MM.1S (cell line): ENCODE measurements around the gene GPR148.
A peak's percentile ranks its signal among the peaks of the same experiment; 100 is the strongest.

Experiments used
- DNase-seq: peaks from one replicate; pipeline ENCODE4 v3.0.0-alpha.2; 2015
- H2AFZ ChIP-seq: fragments of 300-600 bp; sonication (generic); 2 replicates; pipeline ENCODE4 v1.6.0; 2016; ENCODE audit warnings: antibody characterized with exemption, low read length
- H3F3A ChIP-seq: fragments of 300-600 bp; sonication (generic); 2 replicates; pipeline ENCODE4 v1.6.1; 2016; ENCODE audit warnings: mild to moderate bottlenecking, antibody characterized with exemption, low read length, moderate library complexity, mixed read lengths; ENCODE audit not compliant: insufficient read depth
- H3K27ac ChIP-seq: fragments of 300-600 bp; sonication (generic); 2 replicates; pipeline ENCODE4 v1.5.1; 2016; ENCODE audit warnings: mild to moderate bottlenecking, low read length
- H3K27me3 ChIP-seq: fragments of 300-600 bp; sonication (generic); replicated peaks from 2 replicates; pipeline ENCODE4 v1.6.0; 2016; ENCODE audit warnings: low read length; ENCODE audit not compliant: insufficient read depth
- H3K36me3 ChIP-seq: fragments of 300-600 bp; sonication (generic); replicated peaks from 2 replicates; pipeline ENCODE4 v1.6.1; 2016; ENCODE audit warnings: mild to moderate bottlenecking, low read length, mixed read lengths; ENCODE audit not compliant: insufficient read depth
- H3K4me1 ChIP-seq: fragments of 300-600 bp; sonication (generic); 2 replicates; pipeline ENCODE4 v1.6.1; 2016; ENCODE audit warnings: low read length, mixed read lengths
- H3K4me2 ChIP-seq: fragments of 300-600 bp; sonication (generic); 2 replicates; pipeline ENCODE4 v1.6.0; 2016; ENCODE audit warnings: low read depth, low read length
- H3K4me3 ChIP-seq: fragments of 300-600 bp; sonication (generic); 2 replicates; pipeline ENCODE4 v1.5.1; 2016; ENCODE audit warnings: low read length, mixed read lengths
- H3K79me2 ChIP-seq: fragments of 300-600 bp; sonication (generic); 2 replicates; pipeline ENCODE4 v1.6.1; 2016; ENCODE audit warnings: mixed run types, low read length, mixed read lengths
- H3K9ac ChIP-seq: fragments of 300-600 bp; sonication (generic); 2 replicates; pipeline ENCODE4 v1.6.1; 2016; ENCODE audit warnings: low read length, mixed read lengths
- H3K9me2 ChIP-seq: fragments of 300-600 bp; sonication (generic); replicated peaks from 2 replicates; pipeline ENCODE4 v1.6.1; 2016; ENCODE audit warnings: mild to moderate bottlenecking, low read length, mixed read lengths; ENCODE audit not compliant: insufficient read depth
- H3K9me3 ChIP-seq: fragments of 300-600 bp; sonication (generic); replicated peaks from 2 replicates; pipeline ENCODE4 v1.6.1; 2016; ENCODE audit warnings: mild to moderate bottlenecking, low read length, mixed read lengths; ENCODE audit not compliant: insufficient read depth
- H4K20me1 ChIP-seq: fragments of 300-600 bp; sonication (generic); 2 replicates; pipeline ENCODE4 v1.6.1; 2016; ENCODE audit warnings: mild to moderate bottlenecking, low read length, moderate library complexity, mixed read lengths; ENCODE audit not compliant: insufficient read depth
- EZH2 ChIP-seq: fragments of 300-600 bp; sonication (generic); optimal IDR thresholded peaks from 2 replicates; pipeline ENCODE3; 2017; ENCODE audit warnings: low read depth, mild to moderate bottlenecking, antibody characterized with exemption, low read length, mixed read lengths
- EZH2phosphoT487 ChIP-seq: fragments of 300-600 bp; sonication (generic); IDR thresholded peaks from 2 replicates; pipeline ENCODE4 v1.6.1; 2018; ENCODE audit warnings: antibody characterized with exemption, low read length
- TF ChIP-seq, protein P1 (sequence below): fragments of 300-600 bp; sonication (generic); IDR thresholded peaks from 2 replicates; pipeline ENCODE4 v1.5.1; 2016; ENCODE audit warnings: antibody characterized with exemption, low read length, mixed read lengths

The GPR148 gene

DNA sequence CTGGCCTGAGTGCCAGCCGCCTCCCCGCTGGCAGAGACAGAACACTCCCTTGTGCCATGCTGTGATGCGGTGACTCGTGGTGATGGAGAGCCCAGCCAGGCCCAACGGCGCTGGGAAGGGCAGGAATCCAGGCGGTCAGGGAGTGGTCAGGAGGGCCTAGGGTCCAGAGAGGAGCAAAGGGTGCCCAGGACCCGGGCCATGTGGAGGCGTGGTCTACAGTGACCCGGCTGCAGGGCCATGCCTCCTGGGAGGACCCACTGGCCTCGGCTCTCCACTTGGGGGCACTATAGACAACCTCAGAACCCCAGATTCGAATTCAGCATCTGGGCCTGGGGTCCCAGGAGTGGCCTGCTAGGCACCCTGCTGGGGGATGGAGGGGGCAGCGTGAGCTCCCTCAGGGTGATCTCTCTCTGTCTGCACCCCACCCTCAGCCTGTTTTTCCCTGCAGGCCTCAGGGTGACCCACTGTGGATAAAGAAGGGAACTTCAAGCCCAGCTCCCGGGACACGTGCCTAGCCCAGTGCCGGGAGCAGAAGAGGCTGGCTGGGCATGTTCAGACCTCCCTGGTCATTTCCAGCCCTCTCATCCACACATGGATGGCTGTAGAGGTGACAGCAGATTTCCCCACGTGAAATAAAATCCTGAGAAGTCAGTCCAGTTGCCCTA is 39.5 kb downstream of the GPR148 start:
- Histone ChIP-seq H3K27me3 (no peaks in the 10 kb centered on the region), H3K4me1 (no peaks in the 10 kb centered on the region), H3F3A (no peaks in the 10 kb centered on the region), H3K36me3 (no peaks in the 10 kb centered on the region), H3K9ac (no peak overlapping the region), H3K4me2 (no peak overlapping the region), H2AFZ (no peak overlapping the region), H4K20me1 (no peaks in the 10 kb centered on the region), H3K27ac (no peak overlapping the region), H3K79me2 (no peaks in the 10 kb centered on the region), H3K9me3 (no peaks in the 10 kb centered on the region), H3K9me2 (no peaks in the 10 kb centered on the region), H3K4me3 (no peak overlapping the region)
- TF ChIP-seq, protein P1, sequence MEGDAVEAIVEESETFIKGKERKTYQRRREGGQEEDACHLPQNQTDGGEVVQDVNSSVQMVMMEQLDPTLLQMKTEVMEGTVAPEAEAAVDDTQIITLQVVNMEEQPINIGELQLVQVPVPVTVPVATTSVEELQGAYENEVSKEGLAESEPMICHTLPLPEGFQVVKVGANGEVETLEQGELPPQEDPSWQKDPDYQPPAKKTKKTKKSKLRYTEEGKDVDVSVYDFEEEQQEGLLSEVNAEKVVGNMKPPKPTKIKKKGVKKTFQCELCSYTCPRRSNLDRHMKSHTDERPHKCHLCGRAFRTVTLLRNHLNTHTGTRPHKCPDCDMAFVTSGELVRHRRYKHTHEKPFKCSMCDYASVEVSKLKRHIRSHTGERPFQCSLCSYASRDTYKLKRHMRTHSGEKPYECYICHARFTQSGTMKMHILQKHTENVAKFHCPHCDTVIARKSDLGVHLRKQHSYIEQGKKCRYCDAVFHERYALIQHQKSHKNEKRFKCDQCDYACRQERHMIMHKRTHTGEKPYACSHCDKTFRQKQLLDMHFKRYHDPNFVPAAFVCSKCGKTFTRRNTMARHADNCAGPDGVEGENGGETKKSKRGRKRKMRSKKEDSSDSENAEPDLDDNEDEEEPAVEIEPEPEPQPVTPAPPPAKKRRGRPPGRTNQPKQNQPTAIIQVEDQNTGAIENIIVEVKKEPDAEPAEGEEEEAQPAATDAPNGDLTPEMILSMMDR = peak; percentile 6; the same call in 1 of the 2 replicates
- TF ChIP-seq EZH2 (no peak), EZH2phosphoT487 (no peak)
- no peak for DNase-seq

- DNase-seq = no peak
- no peaks in the 10 kb centered on the region for H3K4me1 ChIP-seq
- no peak overlapping the region for H3K9ac ChIP-seq
These were observed 40.6 kb downstream of the GPR148 start for GRCh38 chr2:130769343-130769907.

DNA sequence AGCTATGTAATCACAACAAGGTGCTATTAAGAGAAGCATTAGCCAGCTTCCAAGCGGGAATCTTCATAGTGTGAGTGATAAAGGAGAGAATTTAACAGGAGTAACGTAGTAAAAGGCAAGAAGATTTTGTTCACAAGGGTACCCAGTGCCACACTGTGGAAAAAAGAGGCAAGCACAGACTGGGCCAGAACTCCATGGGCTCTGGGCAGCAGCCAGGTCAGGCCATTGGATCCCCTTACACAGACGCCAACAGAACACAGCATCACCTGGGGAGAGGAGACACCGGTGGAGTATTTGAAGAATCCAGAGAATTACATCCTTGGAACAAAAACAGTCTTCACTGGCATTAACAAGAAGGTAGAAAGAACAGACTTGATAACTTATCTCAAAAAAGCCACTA is 47.7 kb downstream of the GPR148 start:
- no peaks in the 10 kb centered on the region for H3F3A ChIP-seq
- H3K36me3 ChIP-seq = no peaks in the 10 kb centered on the region
- H3K4me2 ChIP-seq = no peak overlapping the region
- no peaks in the 10 kb centered on the region for H3K9me2 ChIP-seq
- no peaks in the 10 kb centered on the region for H3K79me2 ChIP-seq
- H3K4me1 ChIP-seq = no peaks in the 10 kb centered on the region
- DNase-seq = no peak
- H3K27me3 ChIP-seq = no peaks in the 10 kb centered on the region
- H3K9me3 ChIP-seq = no peaks in the 10 kb centered on the region
- no peak overlapping the region for H2AFZ ChIP-seq
- no peak overlapping the region for H3K9ac ChIP-seq
- H3K27ac ChIP-seq = no peak overlapping the region
- H3K4me3 ChIP-seq = no peak overlapping the region
- TF ChIP-seq, protein P1 = no peak
- TF ChIP-seq EZH2 (no peak), EZH2phosphoT487 (no peak)
- no peaks in the 10 kb centered on the region for H4K20me1 ChIP-seq

More at GRCh38 chr2:130769343-130769907, 40.6 kb downstream of the GPR148 start:
- TF ChIP-seq, protein P1 = no peak
- TF ChIP-seq EZH2phosphoT487 (no peak), EZH2 (no peak)
- H3K27me3 ChIP-seq = no peaks in the 10 kb centered on the region
- no peaks in the 10 kb centered on the region for H3K9me3 ChIP-seq
- no peaks in the 10 kb centered on the region for H4K20me1 ChIP-seq
- H3K27ac ChIP-seq = no peak overlapping the region
- no peaks in the 10 kb centered on the region for H3K9me2 ChIP-seq
- H3K36me3 ChIP-seq = no peaks in the 10 kb centered on the region
- H3K4me3 ChIP-seq = no peak overlapping the region
- H3K79me2 ChIP-seq = no peaks in the 10 kb centered on the region
- no peak overlapping the region for H3K4me2 ChIP-seq
- H3F3A ChIP-seq = no peaks in the 10 kb centered on the region
- H2AFZ ChIP-seq = no peak overlapping the region
